Measurements from ENCODE around the gene CCDC39.
"Not testable (repeated sequence)": the region's sequence is repeated elsewhere in the genome, so short reads cannot be mapped to it uniquely, and the experiment has no call there.

Gene CCDC39

GRCh38 chr3:180619723-180620122, 59.6 kb downstream of the CCDC39 start:
- no peak for DNase-seq

GRCh38 chr3:180618563-180618962, 60.7 kb downstream of the CCDC39 start:
- DNase-seq: not testable (repeated sequence)

GRCh38 chr3:180617049-180617448, 62.2 kb downstream of the CCDC39 start:
- DNase-seq: no peak

GRCh38 chr3:180615954-180616353, 63.3 kb downstream of the CCDC39 start:
- no peak for DNase-seq

GRCh38 chr3:180612364-180612763, 66.9 kb downstream of the CCDC39 start:
- DNase-seq: no peak

GRCh38 chr3:180611006-180611405, 68.3 kb downstream of the CCDC39 start:
- no peak for DNase-seq

GRCh38 chr3:180601688-180602666, 77.3 kb downstream of the CCDC39 start, which contains the start of gene TTC14:
Gene TTC14 (plus strand): TSS chr3:180602163. CDS start chr3:180602262, 99 bp downstream.
- peak; percentile 88 for DNase-seq

- DNase-seq: no peak
Measured at GRCh38 chr3:180600473-180600872, 78.8 kb downstream of the CCDC39 start.

GRCh38 chr3:180595559-180595935, 83.7 kb downstream of the CCDC39 start:
- no peak for DNase-seq

GRCh38 chr3:180594631-180595558, 84.4 kb downstream of the CCDC39 start:
- DNase-seq: peak; percentile 52

- not testable (repeated sequence) for DNase-seq
Measured at GRCh38 chr3:180593631-180594030, 85.7 kb downstream of the CCDC39 start.

- DNase-seq: no peak
Measured at GRCh38 chr3:180590396-180590795, 88.9 kb downstream of the CCDC39 start.

- no peak for DNase-seq
Measured at GRCh38 chr3:180580934-180581333, 98.4 kb downstream of the CCDC39 start.

- DNase-seq: no peak
Measured at GRCh38 chr3:180575571-180575970, 103.7 kb downstream of the CCDC39 start.

- no peak for DNase-seq
Measured at GRCh38 chr3:180571831-180572598, 107.3 kb downstream of the CCDC39 start.

- no peak for DNase-seq
Measured at GRCh38 chr3:180570238-180570637, 109.1 kb downstream of the CCDC39 start.

- DNase-seq: no peak
Measured at GRCh38 chr3:180564676-180565075, 114.6 kb downstream of the CCDC39 start.

Data from NCI-H2029 treated with DMSO at 0.1 percent for 48 hours (cell line).